Testis (tissue), 3 donors: ENCODE results near the gene NRN1. TPM values are rescaled to one million over a fixed set of nuclear protein-coding genes. Genes with fewer than 3 reads are reported as not detected.

Experiments
- DNase-seq: peaks from one replicate; pipeline ENCODE4 v3.0.0-alpha.2; 2019
- H3K27ac ChIP-seq, 2 donors: fragments of 200-600 bp; sonication (generic); one replicate each; pipeline ENCODE4 v1.5.1; 2019
- H3K27me3 ChIP-seq: fragments of 200-600 bp; sonication (generic); one replicate; pipeline ENCODE4 v1.5.1; 2019
- H3K36me3 ChIP-seq: fragments of 200-600 bp; sonication (generic); one replicate; pipeline ENCODE4 v1.5.1; 2017; ENCODE audit warnings: low read depth; ENCODE audit errors: missing control alignments
- H3K4me1 ChIP-seq: fragments of 200-600 bp; sonication (generic); one replicate; pipeline ENCODE4 v1.5.1; 2019
- H3K4me3 ChIP-seq, 2 donors: fragments of 200-600 bp; sonication (generic); one replicate each; pipeline ENCODE4 v1.5.1; 2017 to 2019
- H3K9me3 ChIP-seq: fragments of 200-600 bp; sonication (generic); one replicate; pipeline ENCODE4 v1.5.1; 2017
- CTCF ChIP-seq, 3 experiments: fragments of 450-650 bp in 2 of 3; fragments of 200-600 bp in 1 of 3; sonication (generic) in 1 of 3; IDR thresholded peaks; one replicate each; pipeline ENCODE4 v1.5.1; 2016 to 2019; ENCODE audit warnings: antibody characterized with exemption in 3 of 3, mild to moderate bottlenecking in 2 of 3, moderate library complexity in 1 of 3
- POLR2A ChIP-seq: fragments of 450-650 bp; IDR thresholded peaks from one replicate; pipeline ENCODE4 v1.6.1; 2017; ENCODE audit warnings: antibody characterized with exemption, mild to moderate bottlenecking, moderate library complexity
- WGBS, 2 donors: methylation state at CpG; one replicate each; pipeline ENCODE4 v1.1.5; 2018; 5-methylcytosine and 5-hydroxymethylcytosine counted together
- intact Hi-C: fragments of 100-400 bp; cut with DNase I; formaldehyde crosslinking; loops from one replicate; pipeline ENCODE4 v1.15.1; 2023; ENCODE audit warnings: low total_unique reads
- polyA plus RNA-seq: library from polyadenylated mRNA; stranded (reverse); fragments of 350-450 nt; fragmentation: Illumina TruSeq; extraction: RNeasy Lipid Tissue Mini Kit (QIAGEN cat#74804); gene quantifications from one replicate; pipeline ENCODE4 v1.2.3, GENCODE V29; 2014; ENCODE audit warnings: low read depth, low replicate concordance; ENCODE audit not compliant: insufficient read depth
- total RNA-seq, 2 donors: library from RNA; depleted of rRNA; stranded (reverse); fragments of >200 nt; gene quantifications; one replicate each; pipeline ENCODE4 v1.2.3, GENCODE V29; 2016

The NRN1 gene
- total and polyA plus RNA-seq, 3 donors from 2014 or later = 0.31 to 5.7 (median 1.3) TPM

GRCh38 chr6:5995658-5995948 lies 11.1 kb downstream of the NRN1 start:
- intact Hi-C loops = no loop called here
- no peaks in the 10 kb centered on the region for H3K36me3 ChIP-seq
- peaks cover 4% of the 10 kb centered on the region for H3K27me3 ChIP-seq
- no peak overlapping the region for H3K27ac ChIP-seq
- H3K4me3 ChIP-seq = no peak overlapping the region
- DNase-seq = no peak
- H3K4me1 ChIP-seq = peaks cover 14% of the 10 kb centered on the region
- no peak for TF ChIP-seq POLR2A
- no peak for TF ChIP-seq CTCF (IDR thresholded peaks at IDR 0.05)
- 15 to 19% methylated on average over 9 to 10 of the region's 10 CpGs for WGBS, 2 donors
- no peaks in the 10 kb centered on the region for H3K9me3 ChIP-seq

GRCh38 chr6:5994999-5995657 lies 11.6 kb downstream of the NRN1 start:
- Histone ChIP-seq H3K27ac (no peak overlapping the region), H3K4me1 (peaks cover 14% of the 10 kb centered on the region), H3K36me3 (no peaks in the 10 kb centered on the region), H3K27me3 (peaks cover 4% of the 10 kb centered on the region), H3K9me3 (no peaks in the 10 kb centered on the region), H3K4me3 (no peak overlapping the region)
- intact Hi-C loops = no loop called here
- no peak for DNase-seq
- no peak for TF ChIP-seq POLR2A
- no peak for TF ChIP-seq CTCF (IDR thresholded peaks at IDR 0.05)
- 6 to 8% methylated on average over 25 to 26 of the region's 26 CpGs for WGBS, 2 donors

- TF ChIP-seq CTCF (IDR thresholded peaks at IDR 0.05) (no peak), POLR2A (no peak)
- H3K36me3 ChIP-seq = no peaks in the 10 kb centered on the region
- no peaks in the 10 kb centered on the region for H3K9me3 ChIP-seq
- intact Hi-C loops = no loop called here
- H3K4me3 ChIP-seq = no peak overlapping the region
- peaks cover 4% of the 10 kb centered on the region for H3K27me3 ChIP-seq
- WGBS, 2 donors = 7 to 16% methylated on average over 7 to 38 of the region's 38 CpGs
- H3K27ac ChIP-seq = no peak overlapping the region
- H3K4me1 ChIP-seq = peaks cover 11% of the 10 kb centered on the region
- no peak for DNase-seq
Measured at GRCh38 chr6:5994234-5994998, 12.3 kb downstream of the NRN1 start.

- TF ChIP-seq CTCF (IDR thresholded peaks at IDR 0.05) (no peak), POLR2A (no peak)
- WGBS, 2 donors = 41 to 48% methylated on average over 7 to 10 of the region's 10 CpGs
- Histone ChIP-seq H3K4me1 (peaks cover 11% of the 10 kb centered on the region), H3K27ac (no peak overlapping the region), H3K4me3 (no peak overlapping the region), H3K36me3 (no peaks in the 10 kb centered on the region), H3K9me3 (no peaks in the 10 kb centered on the region), H3K27me3 (peaks cover 4% of the 10 kb centered on the region)
- intact Hi-C loops = no loop called here
- DNase-seq = no peak
Measured at GRCh38 chr6:5992551-5993225, 14.0 kb downstream of the NRN1 start.
